ENCODE measurements around the gene CEL. TPM values are rescaled to one million over a fixed set of nuclear protein-coding genes. Genes with fewer than 3 reads are reported as not detected.
A peak's percentile ranks its signal among the peaks of the same experiment; 100 is the strongest.

The CEL gene
- total and polyA plus RNA-seq, 3 experiments from 2014 or later = 1.1 to 1.2 TPM; not detected in 1

DNA sequence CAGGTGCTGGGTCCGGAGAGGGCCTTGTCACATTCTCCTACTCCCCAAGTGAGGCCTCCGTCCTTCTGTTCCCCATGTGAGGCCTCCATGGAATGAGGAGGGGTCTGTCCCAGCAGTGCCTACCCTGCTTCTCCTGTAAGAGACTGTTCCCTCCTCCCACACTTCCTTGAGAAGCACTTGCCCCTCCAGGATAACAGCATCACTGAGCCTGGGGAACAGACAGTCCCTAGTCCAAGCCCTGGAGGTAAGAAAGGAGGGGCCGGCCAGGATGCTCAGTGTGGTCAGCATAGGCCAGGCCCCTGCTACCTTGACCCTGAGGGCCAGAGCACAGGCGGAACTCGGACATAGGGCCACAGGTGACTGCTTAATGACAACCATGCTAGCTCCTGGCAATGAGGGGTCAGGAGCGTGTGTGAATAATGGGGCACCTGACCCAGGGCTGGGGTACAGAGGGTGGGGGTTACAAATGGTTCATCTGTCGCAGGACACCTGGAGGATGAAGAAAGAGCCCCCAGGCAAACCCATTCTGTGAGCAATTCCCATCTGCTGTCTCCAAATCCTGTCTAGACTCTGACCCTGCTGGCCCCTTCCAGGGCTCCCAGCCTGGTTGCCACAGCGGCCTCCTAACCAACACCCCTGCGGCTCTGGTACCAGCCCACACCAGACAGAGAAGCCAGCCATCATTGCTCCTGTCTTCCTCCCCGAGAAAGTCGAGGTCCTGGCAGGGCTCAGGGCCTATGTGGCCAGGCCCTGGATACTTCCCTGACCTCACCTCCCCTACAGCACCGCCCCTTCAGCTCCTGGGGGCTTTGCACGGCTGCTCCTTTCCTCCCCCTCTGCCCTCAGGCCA lies 39.0 kb downstream of the CEL start:
- ChIA-PET POLR2A (interaction anchor here (0.9 kb wide), 1 partner anchor 32 kb away, joined by 3 read pairs; no protein-coding TSS in a partner anchor), CTCF (interaction anchor here (0.5 to 25.9 kb wide), 4 partner anchors 9 to 47 kb away, joined by 3 to 521 read pairs (median 6); no protein-coding TSS in a partner anchor)
- Mint-ChIP-seq H3K4me1 (no peaks in the 10 kb centered on the region), H3K27ac (peak overlapping the region in 2 of 8 donors; percentile 72 to 73), H3K36me3 (peaks cover 15 to 87% (median 41%) of the 10 kb centered on the region in 3 donors), H3K4me3 (no peak overlapping the region), H3K9me3 (peaks cover 10 to 17% (median 10%) of the 10 kb centered on the region in 5 donors), H3K27me3 (no peaks in the 10 kb centered on the region)
- Histone ChIP-seq H3K4me1 (ENCODE audit: insufficient read depth, low read length) (no peaks in the 10 kb centered on the region), H3K27me3 (ENCODE audit: insufficient read depth, low read length, poor library complexity, severe bottlenecking) (no peaks in the 10 kb centered on the region), H3K36me3 (ENCODE audit: insufficient read depth, low read length) (peaks cover 78% of the 10 kb centered on the region), H3K4me3 (ENCODE audit: low read length) (no peak overlapping the region), H3K9me3 (ENCODE audit: low read length) (peaks cover 9% of the 10 kb centered on the region), H3K27ac (ENCODE audit: low read depth, low read length) (no peak overlapping the region)
- peak in 1 of 5 donors; percentile 44 for DNase-seq

DNA sequence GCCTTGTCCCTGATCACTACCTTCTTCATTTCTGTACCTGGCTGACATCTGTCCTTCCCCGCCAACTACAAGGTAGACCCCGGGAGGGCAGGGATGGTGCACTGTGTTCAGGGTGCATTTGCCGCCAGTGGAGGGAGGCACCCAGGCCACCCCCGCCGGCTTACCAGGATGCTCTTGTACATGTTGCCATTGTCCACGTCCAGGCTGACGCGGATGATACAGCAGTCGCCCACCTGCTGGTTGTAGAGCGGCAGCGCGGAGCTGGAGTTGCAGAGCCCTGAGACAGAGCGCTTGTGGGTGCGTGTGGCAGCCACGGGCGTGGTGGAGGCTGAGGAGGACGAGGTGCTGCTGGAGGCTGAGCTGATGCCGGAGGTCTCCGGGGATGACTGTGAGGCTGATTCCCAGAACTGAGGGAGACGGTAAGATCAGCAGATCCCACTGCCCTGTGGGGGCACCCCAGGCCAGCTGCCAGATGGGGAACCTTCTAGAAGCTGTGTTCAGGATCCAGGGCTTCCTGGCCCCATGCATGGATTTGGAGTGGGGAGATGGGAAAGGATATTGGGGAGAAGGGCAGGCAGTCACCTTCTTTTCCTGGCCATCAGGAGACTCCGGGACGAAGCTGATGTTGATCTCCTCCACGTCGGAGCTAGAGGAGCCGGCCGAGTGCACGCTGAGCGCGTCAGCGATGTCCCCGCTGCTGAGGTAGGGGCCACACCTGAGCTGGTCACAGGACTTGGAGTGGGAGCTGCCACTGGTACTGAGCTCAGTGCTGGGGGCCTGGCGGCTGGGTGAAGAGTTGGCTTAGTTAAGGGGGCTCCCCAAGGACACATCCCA lies 39.8 kb downstream of the CEL start:
- H3K27me3 Mint-ChIP-seq = no peaks in the 10 kb centered on the region
- Histone ChIP-seq H3K27me3 (ENCODE audit: insufficient read depth, low read length, poor library complexity, severe bottlenecking) (no peaks in the 10 kb centered on the region), H3K9me3 (ENCODE audit: low read length) (peaks cover under 1% of the 10 kb centered on the region), H3K36me3 (ENCODE audit: insufficient read depth, low read length) (peaks cover 78% of the 10 kb centered on the region), H3K4me1 (ENCODE audit: insufficient read depth, low read length) (no peaks in the 10 kb centered on the region), H3K4me3 (ENCODE audit: low read length) (no peak overlapping the region), H3K27ac (ENCODE audit: low read depth, low read length) (no peak overlapping the region)
- peaks cover 1 to 9% (median 2%) of the 10 kb centered on the region in 5 donors for H3K9me3 Mint-ChIP-seq
- no peak overlapping the region for H3K4me3 Mint-ChIP-seq
- peak overlapping the region in 2 of 8 donors; percentile 23 to 73 for H3K27ac Mint-ChIP-seq
- peaks cover 0 to 2% (median 0%) of the 10 kb centered on the region in 3 donors for H3K4me1 Mint-ChIP-seq
- CTCF ChIA-PET = interaction anchor here (0.5 to 25.9 kb wide), 9 partner anchors 10 to 80 kb away, joined by 3 to 521 read pairs (median 5); no protein-coding TSS in a partner anchor
- peak in 1 of 5 donors; percentile 43 for DNase-seq
- POLR2A ChIA-PET = interaction anchor here (0.9 to 1.4 kb wide), 2 partner anchors 32 to 42 kb away, joined by 3 to 5 read pairs; no protein-coding TSS in a partner anchor
- peaks cover 15 to 89% (median 35%) of the 10 kb centered on the region in 3 donors for H3K36me3 Mint-ChIP-seq

DNA sequence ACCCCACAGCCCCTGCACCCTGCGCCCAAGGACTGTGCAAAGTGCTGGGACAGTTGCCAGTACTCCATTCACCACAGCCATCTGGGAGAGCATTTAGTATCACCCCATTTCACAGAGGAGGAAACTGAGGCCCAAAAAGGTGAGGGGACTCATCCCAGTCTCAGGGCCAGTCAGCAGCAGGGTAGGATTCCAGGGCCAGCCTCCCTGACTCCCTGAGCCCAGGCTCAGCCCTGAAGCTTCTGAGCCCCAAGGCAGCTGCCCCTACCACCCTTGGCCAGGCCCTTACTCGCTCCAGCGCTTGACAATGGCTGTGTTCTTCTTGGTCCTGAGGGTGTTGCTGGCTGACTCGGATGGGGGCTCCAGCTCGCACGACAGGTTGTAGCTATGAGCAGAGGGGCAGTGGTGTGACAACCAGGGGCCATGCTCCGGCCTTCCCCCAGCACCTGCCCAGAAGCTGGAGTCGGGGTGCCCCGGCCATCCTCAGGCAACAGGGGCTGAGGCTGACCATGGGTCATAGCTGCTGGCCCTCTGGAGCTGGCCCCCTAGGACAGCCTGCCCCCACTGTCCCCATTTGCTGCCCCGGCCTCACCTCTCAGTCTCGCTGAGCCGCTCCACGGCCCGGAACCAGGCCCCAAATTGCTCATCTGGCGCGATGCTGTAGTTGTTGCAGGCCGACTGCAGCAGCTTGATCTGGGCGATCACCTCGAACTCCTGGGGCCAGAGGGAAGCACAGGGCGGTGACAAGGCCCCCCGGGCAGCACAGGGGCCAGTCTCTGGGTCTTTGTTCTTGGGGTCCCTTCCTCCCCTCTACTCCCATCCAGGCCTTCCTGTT lies 40.6 kb downstream of the CEL start:
- Mint-ChIP-seq H3K4me3 (no peak overlapping the region), H3K4me1 (peaks cover 0 to 3% (median 0%) of the 10 kb centered on the region in 3 donors), H3K9me3 (peaks cover 0 to 2% (median 1%) of the 10 kb centered on the region in 5 donors), H3K36me3 (peaks cover 15 to 92% (median 34%) of the 10 kb centered on the region in 3 donors), H3K27me3 (no peaks in the 10 kb centered on the region), H3K27ac (peak overlapping the region in 4 of 8 donors; percentile 24 to 89 (median 59))
- H3K27ac ChIP-seq (ENCODE audit: low read depth, low read length) = no peak overlapping the region
- no peaks in the 10 kb centered on the region for H3K9me3 ChIP-seq (ENCODE audit: low read length)
- DNase-seq = peak in 1 of 5 donors; percentile 48
- H3K36me3 ChIP-seq (ENCODE audit: insufficient read depth, low read length) = peaks cover 82% of the 10 kb centered on the region
- ChIA-PET CTCF (interaction anchor here (1.1 to 25.9 kb wide), 10 partner anchors 13 to 79 kb away, joined by 3 to 521 read pairs (median 6); partner anchors contain the start of gene GTF3C5), POLR2A (interaction anchor here (0.9 to 1.4 kb wide), 2 partner anchors 31 to 41 kb away, joined by 3 to 5 read pairs; no protein-coding TSS in a partner anchor)
- H3K4me1 ChIP-seq (ENCODE audit: insufficient read depth, low read length) = no peaks in the 10 kb centered on the region
- H3K4me3 ChIP-seq (ENCODE audit: low read length) = no peak overlapping the region
- H3K27me3 ChIP-seq (ENCODE audit: insufficient read depth, low read length, poor library complexity, severe bottlenecking) = no peaks in the 10 kb centered on the region

DNA sequence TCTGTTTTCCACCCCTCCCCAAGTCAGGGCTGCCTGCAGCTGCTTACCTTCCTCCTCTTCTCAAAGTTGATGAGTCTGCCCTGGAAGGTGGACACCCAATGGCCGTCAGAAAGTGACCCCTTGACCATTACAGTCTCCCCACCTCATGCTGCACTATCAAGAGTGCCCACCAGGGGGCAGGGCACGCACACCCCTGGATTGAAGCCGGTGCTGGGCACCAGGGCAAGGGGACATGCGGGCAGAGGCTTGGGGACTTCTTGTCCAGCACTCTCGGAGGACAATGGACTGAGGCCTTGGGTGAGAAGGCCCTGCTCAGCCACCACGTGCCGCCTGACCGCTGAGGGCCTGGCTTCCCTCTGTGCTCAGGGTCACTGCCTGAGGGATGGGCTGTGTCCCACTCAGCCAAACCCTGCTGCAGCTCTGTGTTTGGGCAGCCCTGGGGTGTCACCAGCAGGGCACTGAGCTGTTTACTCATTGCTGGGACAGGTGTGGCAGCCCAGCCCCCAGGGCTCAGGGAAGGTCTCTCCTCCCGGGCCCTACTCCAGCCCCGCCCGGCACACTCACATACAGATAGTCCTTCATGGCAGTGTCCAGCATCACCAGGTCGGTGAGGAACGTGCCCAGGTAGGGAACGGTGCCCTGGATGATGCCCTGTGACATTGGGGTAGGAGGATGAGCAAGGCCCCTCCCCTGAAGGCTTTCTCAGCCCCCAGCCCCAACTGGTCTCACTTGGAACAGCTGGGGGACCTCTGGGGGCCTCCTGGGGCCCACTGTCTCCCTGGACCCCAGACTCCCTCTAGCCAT lies 41.6 kb downstream of the CEL start:
- H3K4me3 Mint-ChIP-seq = no peak overlapping the region
- Histone ChIP-seq H3K27me3 (ENCODE audit: insufficient read depth, low read length, poor library complexity, severe bottlenecking) (no peaks in the 10 kb centered on the region), H3K9me3 (ENCODE audit: low read length) (no peaks in the 10 kb centered on the region), H3K4me3 (ENCODE audit: low read length) (no peak overlapping the region), H3K36me3 (ENCODE audit: insufficient read depth, low read length) (peaks cover 82% of the 10 kb centered on the region), H3K27ac (ENCODE audit: low read depth, low read length) (no peak overlapping the region), H3K4me1 (ENCODE audit: insufficient read depth, low read length) (no peaks in the 10 kb centered on the region)
- peaks cover 0 to 3% (median 0%) of the 10 kb centered on the region in 3 donors for H3K4me1 Mint-ChIP-seq
- H3K36me3 Mint-ChIP-seq = peaks cover 12 to 92% (median 24%) of the 10 kb centered on the region in 3 donors
- peaks cover 0 to 1% (median 0%) of the 10 kb centered on the region in 5 donors for H3K9me3 Mint-ChIP-seq
- POLR2A ChIA-PET = interaction anchor here (1.3 kb wide), 1 partner anchor 41 kb away, joined by 6 read pairs; no protein-coding TSS in a partner anchor
- no peaks in the 10 kb centered on the region for H3K27me3 Mint-ChIP-seq
- H3K27ac Mint-ChIP-seq = peak overlapping the region; percentile 24 to 96 (median 88)
- CTCF ChIA-PET = interaction anchor here (0.6 to 25.9 kb wide), 13 partner anchors 8 to 72 kb away, joined by 3 to 521 read pairs (median 5); partner anchors contain the start of gene GTF3C5
- DNase-seq = peak; percentile 31 to 72 (median 53)

DNA sequence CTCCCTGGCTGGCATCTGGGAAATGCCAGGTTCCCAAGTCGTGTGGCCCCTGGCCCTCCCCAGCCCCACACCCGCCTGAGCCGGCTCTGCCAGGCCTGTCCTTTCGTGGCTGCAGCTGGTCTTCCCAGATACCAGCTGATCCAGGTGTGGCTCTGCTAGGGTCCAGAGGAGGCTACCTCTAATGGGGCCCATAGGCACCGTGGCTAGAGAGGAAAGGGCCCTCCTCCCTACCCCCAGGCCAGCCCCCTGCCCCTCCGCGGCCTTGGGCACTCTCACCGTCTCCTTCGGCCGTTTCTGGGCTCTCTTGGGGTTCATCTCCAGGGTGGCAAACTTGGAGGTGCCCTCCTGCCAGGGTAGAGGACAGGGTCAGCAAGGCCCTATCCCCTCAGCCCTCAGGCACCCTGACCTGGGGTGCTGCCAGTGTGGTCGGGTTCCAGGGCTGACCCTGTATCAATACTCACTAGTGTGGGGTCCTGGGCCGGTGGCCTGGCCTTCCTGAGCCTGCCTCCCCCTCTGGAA lies 42.3 kb downstream of the CEL start:
- DNase-seq = peak in 1 of 5 donors; percentile 38
- Histone ChIP-seq H3K9me3 (ENCODE audit: low read length) (no peaks in the 10 kb centered on the region), H3K27me3 (ENCODE audit: insufficient read depth, low read length, poor library complexity, severe bottlenecking) (no peaks in the 10 kb centered on the region), H3K27ac (ENCODE audit: low read depth, low read length) (no peak overlapping the region), H3K36me3 (ENCODE audit: insufficient read depth, low read length) (peaks cover 81% of the 10 kb centered on the region), H3K4me1 (ENCODE audit: insufficient read depth, low read length) (no peaks in the 10 kb centered on the region), H3K4me3 (ENCODE audit: low read length) (no peak overlapping the region)
- Mint-ChIP-seq H3K9me3 (peaks cover 0 to 1% (median 0%) of the 10 kb centered on the region in 5 donors), H3K4me3 (no peak overlapping the region), H3K4me1 (peaks cover 0 to 3% (median 0%) of the 10 kb centered on the region in 3 donors), H3K27me3 (no peaks in the 10 kb centered on the region), H3K27ac (peak overlapping the region in 2 of 8 donors; percentile 19 to 63), H3K36me3 (peaks cover 10 to 91% (median 19%) of the 10 kb centered on the region in 3 donors)
- CTCF ChIA-PET = interaction anchor here (0.6 to 25.9 kb wide), 9 partner anchors 7 to 73 kb away, joined by 3 to 521 read pairs (median 4); partner anchors contain the start of gene GTF3C5
- POLR2A ChIA-PET = interaction anchor here (1.3 kb wide), 1 partner anchor 40 kb away, joined by 6 read pairs; no protein-coding TSS in a partner anchor

DNA sequence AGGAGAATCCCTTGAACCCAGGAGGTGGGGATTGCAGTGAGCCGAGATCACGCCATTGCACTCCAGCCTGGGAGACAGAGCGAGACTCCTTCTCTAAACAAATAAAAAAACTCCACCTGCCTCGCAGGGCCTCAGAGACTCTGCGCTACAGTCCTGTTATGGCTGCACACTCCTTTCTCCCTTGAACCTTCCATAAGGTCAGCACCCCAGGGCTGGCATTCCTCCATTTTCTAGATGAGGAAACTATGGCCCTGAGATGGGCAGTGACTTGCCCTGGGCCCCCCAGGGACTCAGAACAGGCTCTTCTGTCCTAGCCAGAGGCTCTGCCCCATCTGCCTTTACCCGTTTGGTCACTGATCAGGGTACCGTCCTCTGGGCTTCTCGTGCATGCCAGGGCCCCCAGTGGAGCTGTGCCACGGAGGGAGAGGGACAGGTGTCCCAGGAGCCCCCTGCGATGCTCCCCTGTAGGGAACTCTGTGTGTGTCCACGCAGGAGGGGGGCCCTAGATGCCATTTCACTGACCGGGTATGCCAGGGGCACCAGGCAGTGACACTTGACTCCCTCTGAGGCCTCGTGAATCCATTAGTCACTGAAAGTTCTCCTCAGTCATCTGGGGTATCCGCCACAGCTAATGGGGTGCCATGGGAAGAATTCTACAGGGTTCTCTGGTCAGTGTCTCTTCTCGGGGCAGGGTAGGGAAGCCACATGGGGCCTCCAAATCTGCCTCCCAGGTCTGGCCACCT lies 43.1 kb downstream of the CEL start:
- H3K4me3 ChIP-seq (ENCODE audit: low read length) = no peak overlapping the region
- Mint-ChIP-seq H3K4me3 (no peak overlapping the region), H3K9me3 (peaks cover 0 to 1% (median 0%) of the 10 kb centered on the region in 5 donors), H3K36me3 (peaks cover 8 to 91% (median 11%) of the 10 kb centered on the region in 3 donors), H3K27me3 (no peaks in the 10 kb centered on the region), H3K27ac (peak overlapping the region in 3 of 8 donors; percentile 19 to 63 (median 45)), H3K4me1 (peaks cover 0 to 3% (median 0%) of the 10 kb centered on the region in 3 donors)
- peaks cover 83% of the 10 kb centered on the region for H3K36me3 ChIP-seq (ENCODE audit: insufficient read depth, low read length)
- no peaks in the 10 kb centered on the region for H3K27me3 ChIP-seq (ENCODE audit: insufficient read depth, low read length, poor library complexity, severe bottlenecking)
- H3K27ac ChIP-seq (ENCODE audit: low read depth, low read length) = no peak overlapping the region
- CTCF ChIA-PET = interaction anchor here (1.1 to 25.9 kb wide), 3 partner anchors 29 to 83 kb away, joined by 3 to 521 read pairs (median 6); no protein-coding TSS in a partner anchor
- POLR2A ChIA-PET = interaction anchor here (1.1 kb wide), 1 partner anchor 39 kb away, joined by 4 read pairs; no protein-coding TSS in a partner anchor
- no peaks in the 10 kb centered on the region for H3K9me3 ChIP-seq (ENCODE audit: low read length)
- DNase-seq = peak in 1 of 5 donors; percentile 34
- no peaks in the 10 kb centered on the region for H3K4me1 ChIP-seq (ENCODE audit: insufficient read depth, low read length)
